ENCODE measurements around the gene EXOC4. TPM values are rescaled to one million over a fixed set of nuclear protein-coding genes. Genes with fewer than 3 reads are reported as not detected.

The EXOC4 gene
- total and polyA plus RNA-seq, 2 experiments from 2014 or later = 23.9 to 51.7 TPM

DNA sequence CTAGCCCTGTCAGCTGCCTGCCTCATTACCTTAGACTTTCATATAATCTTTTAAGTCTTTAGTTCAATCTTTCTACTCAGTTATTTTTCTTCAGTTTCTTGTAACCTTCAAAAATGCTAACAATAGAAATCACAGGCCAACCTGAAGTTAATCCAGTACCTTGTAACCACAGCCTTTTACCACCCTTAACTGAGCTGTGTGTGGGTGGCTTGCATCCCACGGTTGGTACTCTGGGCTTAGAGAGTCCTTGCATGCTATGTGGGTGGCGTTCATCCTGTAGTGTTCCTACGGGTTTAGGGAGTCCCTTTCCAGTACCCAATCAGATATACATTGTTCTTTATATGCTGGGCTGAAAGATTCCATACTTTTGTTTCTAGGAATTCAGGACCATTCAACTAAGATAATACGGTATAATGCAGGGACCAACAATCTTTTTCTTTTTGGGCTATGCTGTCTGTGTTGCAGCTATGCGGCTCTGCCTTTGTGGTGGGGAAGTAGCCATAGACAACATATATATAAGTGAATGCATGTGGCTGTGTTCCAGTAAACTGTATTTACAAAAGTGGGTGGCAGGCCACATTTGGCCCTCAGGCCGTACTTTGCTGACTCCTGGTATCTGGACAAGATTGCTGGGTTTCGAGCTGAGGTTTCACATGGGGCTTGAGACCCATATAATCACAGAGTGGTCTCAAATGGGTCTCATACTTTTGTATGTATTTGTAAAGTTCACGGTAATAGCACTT lies 593.5 kb downstream of the EXOC4 start:
- H3K36me3 ChIP-seq (ENCODE audit: low read depth) = no peaks in the 10 kb centered on the region; the same call in 1 of the 2 replicates
- no peak overlapping the region for H3K4me2 ChIP-seq (ENCODE audit: unreplicated experiment)
- no peak overlapping the region for H2AFZ ChIP-seq
- H3K9me2 ChIP-seq (ENCODE audit: insufficient read depth) = no peaks in the 10 kb centered on the region
- H3K4me3 ChIP-seq = no peak overlapping the region
- H3K9me3 ChIP-seq (ENCODE audit: low read depth) = no peaks in the 10 kb centered on the region
- DNase-seq = no peak
- no peak overlapping the region for H3K27ac ChIP-seq
- H4K20me1 ChIP-seq (ENCODE audit: insufficient read depth) = no peaks in the 10 kb centered on the region
- H3K9ac ChIP-seq = no peak overlapping the region
- in situ Hi-C loops (cut with MboI) = no loop called here
- no peaks in the 10 kb centered on the region for H3K79me2 ChIP-seq (ENCODE audit: insufficient read depth)
- no peaks in the 10 kb centered on the region for H3F3A ChIP-seq (ENCODE audit: insufficient read depth)
- 0 out of 2 replicates have a peak, but pooled peaks cover 1% of the 10 kb centered on the region for H3K4me1 ChIP-seq (ENCODE audit: insufficient read depth)
- no peak for TF ChIP-seq EZH2 (IDR thresholded peaks at IDR 0.05; ENCODE audit: insufficient read depth, poor library complexity, severe bottlenecking)
- no peak for TF ChIP-seq EZH2phosphoT487 (IDR thresholded peaks at IDR 0.05; ENCODE audit: insufficient read depth, low read depth)
- H3K27me3 ChIP-seq (replicated peaks; ENCODE audit: insufficient read depth) = no peaks in the 10 kb centered on the region
- 90 to 91% methylated on average over 8 of the region's 8 CpGs for WGBS, 2 experiments (ENCODE audit: low coverage in 1 of 2, low lambda C conversion rate in 2 of 2, missing lambda C conversion rate in 2 of 2)

DNA sequence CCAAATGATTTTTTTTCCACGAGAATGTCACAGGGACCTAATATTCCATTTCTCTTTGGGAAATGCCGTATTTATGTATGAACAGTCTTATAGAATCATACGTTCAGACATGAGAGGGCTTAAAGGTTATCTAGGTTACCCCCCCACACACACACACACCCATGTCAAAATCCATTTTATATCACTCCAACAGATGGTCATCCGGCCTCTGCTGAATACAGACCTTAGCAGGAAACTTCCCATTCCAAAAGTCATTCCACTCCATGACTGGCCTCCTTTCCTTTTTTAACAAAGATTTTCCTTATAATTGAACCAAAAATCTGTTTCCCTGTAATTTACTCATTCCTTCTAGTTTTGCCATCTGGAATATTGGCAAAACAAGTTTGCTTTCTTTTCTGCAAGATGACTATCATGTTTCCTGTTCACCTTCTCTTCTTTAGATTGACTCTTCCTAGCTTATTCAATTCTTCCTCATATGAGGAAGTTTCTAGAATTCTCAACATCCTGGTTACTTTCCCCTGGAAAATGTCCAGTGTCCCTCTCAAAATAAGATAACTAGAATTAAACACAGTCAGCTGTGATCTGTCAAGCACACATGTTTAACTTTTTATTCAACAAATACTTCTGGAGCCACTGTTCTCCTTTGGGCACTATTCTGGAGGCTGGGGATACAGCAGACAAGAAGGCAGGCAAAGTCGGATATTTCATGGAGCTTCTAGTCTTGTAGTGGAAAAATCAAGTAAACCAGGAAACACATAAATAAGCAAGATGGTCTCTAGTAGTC lies 597.8 kb downstream of the EXOC4 start:
- no peaks in the 10 kb centered on the region for H3K36me3 ChIP-seq (ENCODE audit: low read depth)
- in situ Hi-C loops (cut with MboI) = no loop called here
- WGBS, 2 experiments (ENCODE audit: low coverage in 1 of 2, low lambda C conversion rate in 2 of 2, missing lambda C conversion rate in 2 of 2) = 85 to 88% methylated on average over 5 of the region's 5 CpGs

GRCh38 chr7:133851411-133851810 lies 598.5 kb downstream of the EXOC4 start:
- peak; percentile 6 for DNase-seq
- Histone ChIP-seq H3K27ac (no peak overlapping the region), H3K4me1 (ENCODE audit: insufficient read depth) (peaks cover 32% of the 10 kb centered on the region), H3K79me2 (ENCODE audit: insufficient read depth) (no peaks in the 10 kb centered on the region), H2AFZ (no peak overlapping the region), H3K9me3 (ENCODE audit: low read depth) (no peaks in the 10 kb centered on the region), H3K4me3 (no peak overlapping the region), H4K20me1 (ENCODE audit: insufficient read depth) (no peaks in the 10 kb centered on the region), H3K27me3 (replicated peaks; ENCODE audit: insufficient read depth) (no peaks in the 10 kb centered on the region), H3K36me3 (ENCODE audit: low read depth) (no peaks in the 10 kb centered on the region), H3K9me2 (ENCODE audit: insufficient read depth) (no peaks in the 10 kb centered on the region), H3K4me2 (ENCODE audit: unreplicated experiment) (no peak overlapping the region), H3K9ac (no peak overlapping the region), H3F3A (ENCODE audit: insufficient read depth) (peaks cover 22% of the 10 kb centered on the region)
- 97 to 100% methylated on average over 2 of the region's 2 CpGs for whole genome bisulfite sequencing, 2 experiments (ENCODE audit: low coverage in 1 of 2, low lambda C conversion rate in 2 of 2, missing lambda C conversion rate in 2 of 2)
- in situ Hi-C loops (cut with MboI) = no loop called here
- no peak for TF ChIP-seq EZH2phosphoT487 (IDR thresholded peaks at IDR 0.05; ENCODE audit: insufficient read depth, low read depth)
- no peak for TF ChIP-seq EZH2 (IDR thresholded peaks at IDR 0.05; ENCODE audit: insufficient read depth, poor library complexity, severe bottlenecking)

More for the DNA sequence above, 597.8 kb downstream of the EXOC4 start:
- no peak for TF ChIP-seq EZH2phosphoT487 (IDR thresholded peaks at IDR 0.05; ENCODE audit: insufficient read depth, low read depth)
- no peak for TF ChIP-seq EZH2 (IDR thresholded peaks at IDR 0.05; ENCODE audit: insufficient read depth, poor library complexity, severe bottlenecking)
- no peaks in the 10 kb centered on the region for H3K79me2 ChIP-seq (ENCODE audit: insufficient read depth)
- no peak for DNase-seq
- no peaks in the 10 kb centered on the region for H3K27me3 ChIP-seq (replicated peaks; ENCODE audit: insufficient read depth)
- H3K4me3 ChIP-seq = no peak overlapping the region
- no peak overlapping the region for H2AFZ ChIP-seq
- peaks cover 32% of the 10 kb centered on the region for H3K4me1 ChIP-seq (ENCODE audit: insufficient read depth)
- H3F3A ChIP-seq (ENCODE audit: insufficient read depth) = peaks cover 22% of the 10 kb centered on the region
- H3K27ac ChIP-seq = no peak overlapping the region
- H3K4me2 ChIP-seq (ENCODE audit: unreplicated experiment) = no peak overlapping the region
- H4K20me1 ChIP-seq (ENCODE audit: insufficient read depth) = no peaks in the 10 kb centered on the region
- no peaks in the 10 kb centered on the region for H3K9me2 ChIP-seq (ENCODE audit: insufficient read depth)
- no peak overlapping the region for H3K9ac ChIP-seq
- H3K9me3 ChIP-seq (ENCODE audit: low read depth) = no peaks in the 10 kb centered on the region

GRCh38 chr7:133853706-133854276 lies 600.9 kb downstream of the EXOC4 start:
- WGBS, 2 experiments (ENCODE audit: low coverage in 1 of 2, low lambda C conversion rate in 2 of 2, missing lambda C conversion rate in 2 of 2) = 45% methylated on average over 6 of the region's 6 CpGs
- no peaks in the 10 kb centered on the region for H3K9me2 ChIP-seq (ENCODE audit: insufficient read depth)
- H3K9ac ChIP-seq = no peak overlapping the region
- H3K4me2 ChIP-seq (ENCODE audit: unreplicated experiment) = peak overlapping the region; percentile 76
- peak overlapping the region; percentile 23; the same call in 1 of the 2 replicates for H2AFZ ChIP-seq
- no peaks in the 10 kb centered on the region for H3K36me3 ChIP-seq (ENCODE audit: low read depth)
- H3F3A ChIP-seq (ENCODE audit: insufficient read depth) = peaks cover 22% of the 10 kb centered on the region
- in situ Hi-C loops (cut with MboI) = no loop called here
- DNase-seq = peak; percentile 87
- H3K27me3 ChIP-seq (replicated peaks; ENCODE audit: insufficient read depth) = no peaks in the 10 kb centered on the region
- H3K9me3 ChIP-seq (ENCODE audit: low read depth) = no peaks in the 10 kb centered on the region
- peak overlapping the region; percentile 71 for H3K27ac ChIP-seq
- no peak for TF ChIP-seq EZH2 (IDR thresholded peaks at IDR 0.05; ENCODE audit: insufficient read depth, poor library complexity, severe bottlenecking)
- no peak for TF ChIP-seq EZH2phosphoT487 (IDR thresholded peaks at IDR 0.05; ENCODE audit: insufficient read depth, low read depth)
- H3K4me1 ChIP-seq (ENCODE audit: insufficient read depth) = peaks cover 32% of the 10 kb centered on the region
- no peaks in the 10 kb centered on the region for H3K79me2 ChIP-seq (ENCODE audit: insufficient read depth)
- H3K4me3 ChIP-seq = peak overlapping the region; percentile 24; the same call in 1 of the 2 replicates
- no peaks in the 10 kb centered on the region for H4K20me1 ChIP-seq (ENCODE audit: insufficient read depth)
